Colon (tissue), 2 donors: ENCODE data around the gene LAMA2.
"Not testable (repeated sequence)": the region's sequence is repeated elsewhere in the genome, so short reads cannot be mapped to it uniquely, and the experiment has no call there.

Experiments used
- FAIRE-seq: peaks from 2 replicates; lab custom pipeline; 2012; peaks lifted over from hg19 to GRCh38; lab: Jason Lieb, UNC
- donor health status: control.
- donor health status: control.

LAMA2 gene

DNA sequence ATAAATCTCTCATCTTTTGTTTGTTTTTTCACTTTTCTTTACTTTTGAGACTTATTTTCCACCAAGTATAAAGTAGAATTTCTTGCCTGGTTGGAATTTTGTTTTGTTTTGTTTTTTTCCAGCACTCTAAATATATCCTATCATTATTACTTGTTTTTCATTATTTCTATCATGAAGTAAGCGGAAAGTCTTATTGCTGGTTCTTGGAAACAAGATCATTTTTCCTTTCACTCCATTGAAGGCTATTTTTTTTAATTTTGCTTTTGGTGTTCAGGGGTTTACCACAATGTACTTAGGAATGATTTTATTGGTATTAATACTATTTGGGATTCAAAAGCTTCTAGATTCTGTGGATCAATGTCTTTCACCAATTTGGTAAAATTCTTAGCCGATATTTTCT is 190.1 kb downstream of the LAMA2 start:
- no peak for FAIRE-seq

DNA sequence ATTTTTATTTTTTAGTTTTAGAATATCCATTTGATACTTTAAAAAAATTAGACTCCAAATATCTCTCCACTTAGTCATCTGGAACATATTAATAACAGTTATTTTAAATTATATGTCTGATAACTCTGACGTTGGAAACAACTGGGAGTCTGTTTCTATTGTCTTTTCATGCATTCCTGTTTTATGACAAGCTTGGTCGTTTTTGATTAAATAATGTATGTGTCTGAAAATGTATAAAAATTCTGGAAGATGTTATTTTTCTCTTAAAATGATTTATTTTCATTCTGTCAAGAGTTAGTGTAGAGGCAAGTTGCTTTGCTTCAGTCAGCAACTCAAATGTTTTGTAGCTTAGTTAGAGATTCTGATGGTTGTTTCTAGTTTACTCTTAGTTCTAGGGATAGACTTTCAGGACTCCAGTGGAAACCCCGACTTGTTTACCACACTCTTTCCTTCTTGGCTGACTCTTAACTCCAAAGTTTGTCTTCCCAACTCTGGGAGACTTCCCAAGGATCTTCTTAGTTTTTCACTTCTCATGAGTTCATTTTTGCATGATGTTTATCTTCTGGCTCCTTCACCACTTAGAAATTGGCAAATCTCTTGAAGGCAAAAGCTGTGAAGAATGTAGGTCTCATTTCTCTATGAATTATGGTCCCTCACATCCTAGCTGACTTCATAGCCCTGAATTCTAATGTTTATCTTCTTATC is 190.9 kb downstream of the LAMA2 start:
- FAIRE-seq = no peak

DNA sequence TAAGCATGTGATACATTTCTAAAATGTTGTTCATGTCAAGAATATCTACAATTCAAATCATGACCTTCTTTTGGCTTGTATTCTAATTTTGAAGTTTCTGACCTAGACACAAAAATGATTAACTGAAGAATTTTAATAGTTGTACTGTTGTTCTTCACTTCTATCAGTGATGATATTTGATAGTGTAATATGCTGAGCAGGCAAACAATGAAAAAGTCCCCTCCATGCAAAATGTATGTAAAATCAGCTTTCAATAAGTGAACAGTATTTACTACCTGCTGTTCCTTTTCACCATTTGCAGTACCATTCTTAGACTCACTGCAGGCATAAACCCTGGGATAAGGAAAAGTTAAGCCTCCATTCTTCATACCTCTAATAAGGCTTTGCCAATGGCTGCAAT is 201.5 kb downstream of the LAMA2 start:
- FAIRE-seq = no peak

DNA sequence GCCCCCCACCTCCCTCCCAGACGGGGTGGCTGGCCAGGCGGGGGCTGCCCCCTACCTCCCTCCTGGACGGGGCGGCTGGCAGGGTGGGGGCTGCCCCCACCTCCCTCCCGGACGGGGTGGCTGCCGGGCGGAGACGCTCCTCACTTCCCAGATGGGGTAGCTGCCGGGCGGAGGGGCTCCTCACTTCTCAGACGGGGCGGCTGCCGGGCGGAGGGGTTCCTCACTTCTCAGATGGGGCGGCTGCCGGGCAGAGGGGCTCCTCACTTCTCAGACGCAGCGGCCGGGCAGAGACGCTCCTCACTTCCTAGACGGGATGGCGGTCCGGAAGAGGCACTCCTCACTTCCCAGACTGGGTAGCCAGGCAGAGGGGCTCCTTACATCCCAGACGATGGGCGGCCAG is 205.5 kb downstream of the LAMA2 start:
- FAIRE-seq = not testable (repeated sequence)

DNA sequence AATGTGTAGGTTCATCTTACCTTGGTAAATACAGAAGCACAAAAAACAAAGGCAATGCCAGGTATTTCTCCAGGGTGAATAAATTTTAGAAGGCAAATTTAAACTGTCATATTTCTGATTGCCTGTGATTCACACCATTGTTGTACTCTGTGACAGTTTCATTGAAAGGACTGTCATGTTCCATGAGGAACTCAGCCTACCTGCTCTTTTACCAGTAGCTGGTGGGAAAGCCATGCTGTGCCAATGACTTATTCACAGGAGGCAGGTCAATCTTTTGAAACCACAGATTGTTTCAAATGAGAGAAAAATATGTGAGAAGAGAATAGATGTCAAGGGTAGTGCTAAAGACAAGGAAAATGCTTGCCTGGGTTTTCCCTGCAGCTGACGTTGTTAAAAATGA is 206.4 kb downstream of the LAMA2 start:
- FAIRE-seq = no peak

DNA sequence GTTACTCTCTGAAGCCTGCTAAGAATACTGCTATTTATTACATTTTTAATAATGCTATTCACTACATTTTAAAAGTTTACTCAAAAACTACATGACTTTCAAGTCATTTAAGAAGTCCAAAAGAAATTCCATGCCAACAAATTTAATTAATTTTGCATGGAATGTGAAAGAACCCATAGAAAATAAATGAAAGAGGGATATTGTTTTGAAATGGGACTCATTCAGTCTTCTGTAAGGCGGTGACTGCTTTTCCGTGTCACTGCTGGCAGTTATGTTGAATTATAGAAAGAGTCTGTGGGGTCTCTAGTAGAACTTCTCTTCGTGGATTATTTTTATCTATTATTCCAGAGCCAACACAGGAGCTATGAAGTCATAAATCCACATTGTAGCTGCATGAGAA is 211.2 kb downstream of the LAMA2 start:
- no peak for FAIRE-seq

DNA sequence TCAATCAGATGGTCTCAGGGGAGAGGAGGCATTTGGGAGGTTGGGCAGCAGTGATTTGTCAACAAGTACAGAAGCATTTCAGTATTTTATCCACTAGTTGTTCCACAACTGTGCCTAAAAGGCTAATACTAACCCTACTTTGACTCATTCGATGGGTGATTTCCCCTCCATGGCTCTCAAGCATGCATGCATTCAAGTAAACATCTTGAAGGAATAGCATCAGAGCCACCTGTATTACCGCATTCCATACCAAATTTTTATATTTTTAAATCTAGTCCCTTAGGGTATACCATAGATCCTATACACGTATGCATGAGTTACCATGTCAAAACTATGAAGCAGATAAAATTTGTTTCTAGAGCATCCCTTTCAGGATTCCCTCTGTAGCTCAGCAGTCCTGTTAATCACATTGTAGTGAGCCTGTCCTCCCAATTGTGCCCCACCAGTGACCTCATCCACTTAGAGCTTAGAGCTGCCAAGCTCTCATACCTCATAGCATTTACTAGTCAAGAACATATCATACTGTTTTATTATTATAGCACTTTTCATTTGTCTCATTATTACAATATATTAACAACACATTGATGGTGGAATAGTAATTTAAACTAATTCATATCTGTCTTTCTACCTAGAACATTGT is 213.8 kb downstream of the LAMA2 start:
- FAIRE-seq = no peak

DNA sequence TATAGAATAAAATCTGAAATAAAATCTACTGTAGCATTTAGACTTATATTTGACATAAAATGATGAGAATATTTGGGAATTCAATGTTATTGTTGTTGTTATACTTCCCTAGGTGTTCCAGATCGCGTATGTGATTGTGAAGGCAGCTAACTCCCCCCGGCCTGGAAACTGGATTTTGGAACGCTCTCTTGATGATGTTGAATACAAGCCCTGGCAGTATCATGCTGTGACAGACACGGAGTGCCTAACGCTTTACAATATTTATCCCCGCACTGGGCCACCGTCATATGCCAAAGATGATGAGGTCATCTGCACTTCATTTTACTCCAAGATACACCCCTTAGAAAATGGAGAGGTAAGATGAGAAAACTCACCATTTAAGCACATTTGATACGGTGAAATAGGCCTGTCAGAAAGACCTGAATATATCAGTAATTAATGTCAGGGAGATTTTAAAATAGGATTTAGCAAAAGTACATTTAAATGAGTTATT is 215.2 kb downstream of the LAMA2 start:
- FAIRE-seq = no peak

DNA sequence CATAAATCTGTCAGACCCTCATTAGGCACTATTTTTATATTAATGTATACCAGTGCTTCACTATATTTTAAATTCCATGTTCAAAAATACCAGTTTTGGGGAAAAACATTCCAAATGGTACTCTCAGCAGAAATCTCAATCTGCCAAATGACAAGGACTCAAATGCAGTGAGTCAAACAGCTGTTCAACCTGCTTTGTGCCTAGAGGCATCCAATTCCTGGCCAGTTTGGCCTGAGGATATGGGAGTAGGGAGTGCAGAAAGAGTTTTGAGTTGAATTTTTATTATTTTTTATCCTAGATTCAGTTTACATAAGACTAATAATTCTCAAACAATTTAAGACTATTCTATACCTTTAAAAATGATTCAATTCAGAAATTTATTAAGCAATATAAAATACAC is 216.8 kb downstream of the LAMA2 start:
- FAIRE-seq = no peak

DNA sequence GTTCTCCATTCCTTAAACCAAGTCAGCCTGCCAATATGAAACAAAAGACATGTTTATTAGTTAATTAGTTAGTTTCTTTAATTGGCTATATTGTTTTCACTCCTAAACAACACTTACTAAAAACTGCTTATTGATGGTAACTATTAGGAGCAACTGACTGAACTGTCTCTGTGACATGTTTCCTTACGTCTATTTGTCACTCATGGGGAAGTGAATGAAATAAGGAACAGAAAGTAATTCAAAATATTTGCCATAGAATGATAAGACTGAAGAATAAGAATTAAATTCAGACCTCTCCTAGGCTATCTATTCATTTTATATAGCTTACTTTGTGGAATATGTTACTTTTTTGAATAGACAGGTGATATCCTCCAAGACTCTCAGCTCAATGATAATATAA is 217.2 kb downstream of the LAMA2 start:
- no peak for FAIRE-seq

DNA sequence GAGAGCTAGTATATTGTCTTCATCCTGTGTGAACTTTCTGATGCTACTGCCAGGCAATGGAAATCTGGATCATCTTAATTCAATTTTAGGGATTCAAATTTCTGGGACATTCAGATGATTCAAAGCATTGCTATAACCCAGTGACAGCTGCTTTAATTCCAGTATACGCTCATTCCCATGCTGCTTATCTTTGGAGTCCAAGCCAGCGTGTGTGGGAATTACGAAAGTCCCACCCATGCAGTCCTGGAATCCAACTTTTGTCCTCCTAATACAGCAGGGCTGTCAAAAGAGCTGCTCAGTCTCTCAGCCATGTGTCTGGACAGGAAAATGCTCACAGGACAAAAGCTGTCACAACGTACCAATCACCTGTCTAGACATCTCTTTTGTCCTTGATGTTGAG is 219.8 kb downstream of the LAMA2 start:
- FAIRE-seq = no peak

DNA sequence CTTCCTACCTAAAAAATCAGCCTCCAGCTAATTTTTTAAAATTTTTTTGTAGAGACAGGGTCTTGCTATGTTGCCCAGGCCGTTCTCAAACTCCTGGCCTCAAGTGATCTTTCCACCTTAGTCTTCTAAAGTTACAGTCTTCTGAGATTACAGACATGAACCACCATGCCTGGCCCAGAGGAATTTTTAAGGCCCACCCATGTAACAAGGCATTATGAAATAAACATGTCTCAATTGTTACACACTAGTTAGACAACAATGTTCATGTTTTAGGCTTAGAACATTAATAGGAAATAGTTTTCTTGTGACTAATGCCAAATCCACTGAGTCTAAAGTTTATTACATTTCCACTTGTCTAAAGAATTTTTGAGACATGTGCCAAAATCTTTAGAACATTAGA is 221.2 kb downstream of the LAMA2 start:
- no peak for FAIRE-seq

DNA sequence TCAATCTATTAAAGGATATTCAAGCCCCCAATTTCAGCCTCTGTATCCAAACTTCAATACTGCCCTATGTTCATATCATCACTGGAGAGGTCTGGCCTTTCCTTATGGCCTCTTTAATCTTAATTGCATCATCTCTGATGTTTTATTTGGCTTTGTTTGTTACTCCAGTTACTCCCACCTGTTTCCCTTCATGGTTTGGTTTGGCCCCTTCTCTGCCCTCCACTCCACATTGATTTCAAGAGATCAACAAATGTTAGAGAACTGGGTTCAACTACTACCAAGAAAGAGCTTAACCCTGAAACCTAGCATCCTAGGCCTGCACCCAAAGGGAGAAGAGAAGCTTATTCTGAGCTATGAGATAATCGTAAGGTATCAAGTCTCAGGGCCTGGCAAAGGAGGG is 221.6 kb downstream of the LAMA2 start:
- no peak for FAIRE-seq

DNA sequence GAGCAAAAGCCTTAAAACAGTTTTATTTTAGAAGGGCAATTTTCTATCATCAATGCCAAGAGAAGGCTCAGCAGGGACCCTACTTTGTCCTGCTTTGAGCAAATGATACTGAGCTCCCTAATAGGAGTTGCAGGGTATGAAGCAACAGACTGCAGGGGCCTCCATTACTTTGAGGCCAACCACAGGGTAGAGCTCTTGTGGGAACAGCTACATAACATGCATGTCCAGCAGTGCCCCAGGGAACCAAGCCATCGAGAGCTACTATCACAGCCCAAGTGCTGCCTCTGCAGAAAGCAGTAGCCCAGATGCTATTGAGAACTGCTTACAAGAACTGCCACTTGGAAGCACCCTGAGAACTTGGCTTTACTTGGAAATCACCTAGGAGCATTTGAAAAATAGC is 222.1 kb downstream of the LAMA2 start:
- FAIRE-seq = no peak

DNA sequence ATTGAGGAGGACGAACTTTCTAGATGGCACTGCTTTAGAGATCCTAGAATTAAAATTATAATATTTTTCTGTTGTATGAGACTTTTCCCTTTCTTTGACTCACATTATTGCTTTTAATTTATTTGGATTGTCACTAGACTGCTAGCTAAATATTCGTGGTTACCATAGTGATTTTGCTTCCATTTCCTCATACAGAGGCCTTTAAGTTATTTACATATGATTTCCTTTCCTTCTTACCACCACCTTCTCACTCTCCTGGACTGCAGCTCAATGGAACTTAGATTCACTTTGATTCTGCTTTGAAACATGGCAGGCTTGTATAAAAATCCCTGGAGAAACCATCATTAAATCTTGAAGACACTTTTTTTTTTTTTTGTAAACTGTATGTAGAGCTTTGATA is 222.9 kb downstream of the LAMA2 start:
- no peak for FAIRE-seq

DNA sequence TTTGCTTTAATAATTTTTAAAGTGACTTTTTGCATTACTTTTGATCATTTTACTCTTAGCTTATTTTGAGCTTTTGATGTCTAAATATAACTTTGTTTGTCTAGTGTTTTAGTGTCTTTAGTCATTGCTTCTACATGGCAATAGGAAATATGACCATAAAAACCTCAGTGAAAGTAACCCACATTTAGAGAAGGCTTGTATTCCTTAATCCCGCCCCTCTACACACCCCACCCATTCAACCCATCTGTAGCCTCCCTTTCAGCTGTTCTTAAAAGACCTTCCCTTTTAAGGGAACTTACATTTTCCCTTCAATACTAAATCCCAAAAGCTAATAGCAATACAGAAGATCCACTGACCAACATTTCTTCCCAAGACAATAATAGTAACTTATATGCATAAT is 225.4 kb downstream of the LAMA2 start:
- FAIRE-seq = no peak

DNA sequence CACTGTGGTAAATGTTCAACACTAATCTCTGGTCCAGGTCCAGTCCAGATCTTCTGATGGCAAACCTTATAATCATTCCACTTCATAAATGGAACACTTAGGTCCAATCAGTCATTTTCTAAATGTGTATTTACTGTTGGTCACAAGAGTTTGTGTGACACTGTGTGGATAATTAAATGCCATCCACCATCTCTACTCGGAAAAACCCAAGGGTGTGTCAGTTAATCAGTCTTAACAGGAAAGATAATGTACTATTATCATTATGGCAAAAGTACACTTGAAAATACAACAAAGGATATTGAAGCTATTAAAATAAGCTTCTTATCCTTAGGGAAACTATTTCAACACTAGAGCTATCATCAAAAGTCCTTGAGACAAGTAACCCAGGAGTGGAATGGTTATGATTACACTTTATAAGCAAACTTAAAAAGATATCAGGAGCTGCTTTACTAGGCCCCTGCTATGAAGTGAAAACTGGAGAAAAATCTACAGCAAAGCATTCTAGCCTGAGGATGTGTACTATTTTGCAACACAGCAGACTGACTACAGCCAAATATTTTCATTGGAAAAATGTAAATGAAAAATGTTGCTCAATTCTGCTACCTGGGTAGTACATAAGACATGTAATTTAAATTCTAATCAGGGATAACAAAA is 227.9 kb downstream of the LAMA2 start:
- FAIRE-seq = no peak

DNA sequence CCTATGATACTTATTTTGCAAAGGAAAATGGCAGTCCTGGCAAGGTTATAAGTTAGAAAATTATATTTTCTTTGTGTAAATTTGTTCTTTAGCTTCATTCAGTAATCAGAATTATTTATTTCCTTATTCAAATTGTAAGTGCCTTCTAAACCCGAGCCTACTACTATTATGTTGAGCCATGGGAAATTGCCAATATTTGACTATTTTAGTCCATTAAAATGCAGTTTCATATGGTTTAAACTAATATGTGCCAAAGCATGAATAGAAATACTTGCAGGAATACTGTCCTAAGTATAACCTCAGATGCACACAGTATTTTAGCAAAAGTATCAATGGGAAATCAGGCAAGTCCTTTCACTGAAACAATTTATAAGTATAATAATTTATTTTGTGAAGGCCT is 228.4 kb downstream of the LAMA2 start:
- FAIRE-seq = no peak

DNA sequence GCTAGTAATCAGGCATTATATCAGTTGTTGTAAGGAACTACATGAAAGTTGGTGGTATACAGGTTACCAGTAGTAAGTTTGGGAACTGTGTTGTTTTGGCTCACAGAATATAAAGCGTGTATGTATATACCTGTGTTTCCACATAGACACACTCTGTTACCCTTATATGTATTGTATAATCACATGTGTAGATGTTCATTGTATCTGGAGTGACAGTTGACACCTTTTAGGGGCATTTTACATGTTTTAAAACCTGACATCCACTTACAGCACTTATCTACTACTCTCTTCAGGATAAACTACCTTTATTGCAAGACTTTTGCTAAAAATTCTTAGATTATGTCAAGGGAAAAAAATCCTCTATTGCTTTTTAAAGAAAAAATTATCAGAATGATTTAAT is 228.9 kb downstream of the LAMA2 start:
- FAIRE-seq = no peak

DNA sequence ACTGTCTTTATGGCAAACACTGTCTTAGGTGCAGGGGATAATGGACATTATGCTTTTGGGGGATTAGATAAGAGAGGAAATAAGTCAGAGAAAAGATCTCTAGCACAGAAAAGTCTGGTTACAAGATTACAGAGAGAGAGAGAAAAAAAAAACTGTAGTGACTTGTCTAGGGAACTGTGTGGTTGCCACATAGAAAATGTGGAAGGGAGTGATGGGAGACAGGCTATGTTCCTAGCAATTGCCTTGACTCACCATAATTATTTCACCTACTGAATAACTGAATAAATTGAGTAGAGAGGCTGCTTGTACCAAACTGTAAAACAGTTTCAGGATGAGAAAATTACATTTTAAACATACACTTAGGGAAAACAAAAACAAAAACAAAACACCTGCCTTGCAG is 229.7 kb downstream of the LAMA2 start:
- no peak for FAIRE-seq

DNA sequence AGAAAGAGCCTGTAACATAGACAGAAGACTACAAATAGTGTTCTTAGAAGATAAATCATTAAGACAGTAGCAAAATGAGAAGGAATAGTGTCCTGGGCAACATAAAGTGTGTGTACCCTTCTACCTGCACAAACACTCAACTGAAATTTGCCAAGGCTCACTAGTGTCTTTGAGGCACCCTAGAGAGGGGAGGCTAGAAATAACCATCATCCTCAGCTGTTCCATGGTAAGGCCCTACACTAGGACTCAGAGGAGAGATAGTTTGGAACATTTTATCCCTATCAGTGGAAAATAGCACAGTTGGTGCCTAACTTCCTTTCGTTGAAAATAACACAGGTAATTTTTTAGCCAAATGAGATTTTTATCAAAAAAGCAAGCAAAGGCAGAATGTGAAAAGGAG is 230.7 kb downstream of the LAMA2 start:
- FAIRE-seq = no peak

DNA sequence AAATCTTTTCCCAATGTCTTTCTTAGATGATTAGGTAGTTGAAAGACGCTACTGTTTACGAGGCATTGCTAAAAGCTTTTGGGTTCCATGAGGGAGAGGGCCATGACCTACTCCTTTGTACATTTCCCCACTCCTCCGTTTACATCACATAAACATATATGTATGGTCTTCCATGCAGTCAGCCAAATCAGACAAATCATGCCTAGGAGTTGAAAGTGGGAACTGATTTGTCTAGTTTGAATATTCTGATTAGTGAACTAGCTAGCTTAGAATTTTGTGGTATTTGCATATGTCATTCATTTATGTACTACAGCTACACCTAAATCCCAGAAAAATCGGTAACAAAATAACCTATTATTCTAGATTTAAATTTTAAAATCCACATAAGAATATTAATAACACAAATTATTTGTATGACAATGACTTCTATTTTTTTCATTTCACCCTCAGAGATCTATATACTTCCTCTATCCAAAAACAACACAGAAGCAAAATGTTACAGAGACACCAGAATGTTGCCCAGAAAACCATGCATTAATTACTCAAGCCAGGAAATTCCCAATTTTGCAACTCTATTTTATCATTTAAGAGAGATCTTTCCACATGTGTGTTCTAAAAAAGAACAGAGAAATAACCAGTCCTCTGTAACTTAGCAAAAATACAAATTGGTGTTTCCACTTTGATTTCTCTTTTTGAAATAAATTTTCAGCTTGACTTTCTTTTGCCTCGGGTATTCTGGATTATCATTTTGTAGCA is 231.9 kb downstream of the LAMA2 start:
- no peak for FAIRE-seq

DNA sequence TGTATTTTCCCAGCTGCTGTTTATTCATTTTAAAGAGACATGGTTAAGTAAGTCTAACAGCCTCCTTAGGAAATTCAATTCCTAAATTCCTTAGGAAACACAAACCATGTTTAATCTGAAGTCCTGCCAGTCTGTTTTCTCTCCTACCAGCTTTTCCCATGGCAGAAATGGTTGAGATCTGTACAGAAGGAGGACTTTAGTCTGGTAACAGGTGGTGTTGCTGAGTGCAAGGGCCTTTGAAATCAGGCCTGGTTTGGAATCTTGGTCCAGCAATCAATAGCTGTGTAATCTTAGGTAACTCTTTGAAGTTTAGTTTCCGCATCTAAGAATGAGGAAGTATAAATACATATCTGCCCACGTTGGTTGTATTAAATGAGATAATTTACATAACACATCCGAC is 232.5 kb downstream of the LAMA2 start:
- FAIRE-seq = no peak
